ENCODE results near the gene KRT10. TPM values are rescaled to one million over a fixed set of nuclear protein-coding genes. Genes with fewer than 3 reads are reported as not detected.
A peak's percentile ranks its signal among the peaks of the same experiment; 100 is the strongest.

Gene KRT10
- total and polyA plus RNA-seq, 4 donors = 1.6 to 52.5 (median 7.1) TPM

DNA sequence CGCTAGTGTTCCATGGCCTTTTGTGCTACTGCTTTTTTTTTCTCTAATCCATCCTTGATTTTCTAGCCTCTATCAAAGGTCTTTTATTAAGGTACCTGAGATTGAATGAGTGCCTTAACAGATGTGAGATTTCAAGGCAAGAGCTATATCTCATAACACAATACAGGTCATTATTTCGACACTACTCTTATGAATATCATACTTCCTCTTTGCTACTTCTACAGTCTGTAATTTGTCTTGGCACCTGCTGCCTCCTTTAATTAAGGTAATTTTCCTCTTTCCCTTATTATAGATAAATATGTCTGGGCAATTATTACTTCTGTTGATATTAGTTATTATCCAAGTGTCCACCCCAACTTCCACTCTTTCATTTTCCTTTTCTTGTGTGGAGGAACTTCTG lies 27.9 kb downstream of the KRT10 start:
- Histone ChIP-seq H3K27ac (ENCODE audit: low read depth in 1 of 2, low read length in 2 of 2) (no peak overlapping the region), H3K36me3 (ENCODE audit: control insufficient read depth in 4 of 4, insufficient read depth in 3 of 4, low read depth in 1 of 4, low read length in 3 of 4) (no peaks in the 10 kb centered on the region), H3K4me3 (ENCODE audit: low read depth in 1 of 3, low read length in 3 of 3) (no peak overlapping the region), H3K9me3 (ENCODE audit: control insufficient read depth in 4 of 4, low read length in 3 of 4) (no peaks in the 10 kb centered on the region), H3K4me1 (ENCODE audit: control insufficient read depth in 4 of 4, insufficient read depth in 4 of 4, low read length in 3 of 4) (no peaks in the 10 kb centered on the region), H3K27me3 (ENCODE audit: control insufficient read depth in 4 of 4, insufficient read depth in 4 of 4, low read length in 3 of 4) (peaks cover 0 to 4% (median 0%) of the 10 kb centered on the region in 4 donors), H3K9ac (ENCODE audit: low read depth in 1 of 2, low read length in 2 of 2) (no peak overlapping the region)
- no peak for DNase-seq (ENCODE audit: low spot score)
- TF ChIP-seq, protein P1, sequence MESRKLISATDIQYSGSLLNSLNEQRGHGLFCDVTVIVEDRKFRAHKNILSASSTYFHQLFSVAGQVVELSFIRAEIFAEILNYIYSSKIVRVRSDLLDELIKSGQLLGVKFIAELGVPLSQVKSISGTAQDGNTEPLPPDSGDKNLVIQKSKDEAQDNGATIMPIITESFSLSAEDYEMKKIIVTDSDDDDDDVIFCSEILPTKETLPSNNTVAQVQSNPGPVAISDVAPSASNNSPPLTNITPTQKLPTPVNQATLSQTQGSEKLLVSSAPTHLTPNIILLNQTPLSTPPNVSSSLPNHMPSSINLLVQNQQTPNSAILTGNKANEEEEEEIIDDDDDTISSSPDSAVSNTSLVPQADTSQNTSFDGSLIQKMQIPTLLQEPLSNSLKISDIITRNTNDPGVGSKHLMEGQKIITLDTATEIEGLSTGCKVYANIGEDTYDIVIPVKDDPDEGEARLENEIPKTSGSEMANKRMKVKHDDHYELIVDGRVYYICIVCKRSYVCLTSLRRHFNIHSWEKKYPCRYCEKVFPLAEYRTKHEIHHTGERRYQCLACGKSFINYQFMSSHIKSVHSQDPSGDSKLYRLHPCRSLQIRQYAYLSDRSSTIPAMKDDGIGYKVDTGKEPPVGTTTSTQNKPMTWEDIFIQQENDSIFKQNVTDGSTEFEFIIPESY (IDR thresholded peaks at IDR 0.05) = no peak
- TF ChIP-seq HNF4G (IDR thresholded peaks at IDR 0.05) (no peak), FOXA2 (IDR thresholded peaks at IDR 0.05) (no peak), HNF4A (conservative IDR thresholded peaks at IDR 0.05) (no peak), NR2F2 (IDR thresholded peaks at IDR 0.05) (no peak), EGR1 (IDR thresholded peaks at IDR 0.05; ENCODE audit: low read depth in 2 of 2) (no peak)
- TF ChIP-seq, protein P2, sequence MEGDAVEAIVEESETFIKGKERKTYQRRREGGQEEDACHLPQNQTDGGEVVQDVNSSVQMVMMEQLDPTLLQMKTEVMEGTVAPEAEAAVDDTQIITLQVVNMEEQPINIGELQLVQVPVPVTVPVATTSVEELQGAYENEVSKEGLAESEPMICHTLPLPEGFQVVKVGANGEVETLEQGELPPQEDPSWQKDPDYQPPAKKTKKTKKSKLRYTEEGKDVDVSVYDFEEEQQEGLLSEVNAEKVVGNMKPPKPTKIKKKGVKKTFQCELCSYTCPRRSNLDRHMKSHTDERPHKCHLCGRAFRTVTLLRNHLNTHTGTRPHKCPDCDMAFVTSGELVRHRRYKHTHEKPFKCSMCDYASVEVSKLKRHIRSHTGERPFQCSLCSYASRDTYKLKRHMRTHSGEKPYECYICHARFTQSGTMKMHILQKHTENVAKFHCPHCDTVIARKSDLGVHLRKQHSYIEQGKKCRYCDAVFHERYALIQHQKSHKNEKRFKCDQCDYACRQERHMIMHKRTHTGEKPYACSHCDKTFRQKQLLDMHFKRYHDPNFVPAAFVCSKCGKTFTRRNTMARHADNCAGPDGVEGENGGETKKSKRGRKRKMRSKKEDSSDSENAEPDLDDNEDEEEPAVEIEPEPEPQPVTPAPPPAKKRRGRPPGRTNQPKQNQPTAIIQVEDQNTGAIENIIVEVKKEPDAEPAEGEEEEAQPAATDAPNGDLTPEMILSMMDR (IDR thresholded peaks at IDR 0.05; ENCODE audit: low read depth, low read length, missing input control) = no peak
- WGBS = 85% methylated on average over 2 of the region's 2 CpGs

DNA sequence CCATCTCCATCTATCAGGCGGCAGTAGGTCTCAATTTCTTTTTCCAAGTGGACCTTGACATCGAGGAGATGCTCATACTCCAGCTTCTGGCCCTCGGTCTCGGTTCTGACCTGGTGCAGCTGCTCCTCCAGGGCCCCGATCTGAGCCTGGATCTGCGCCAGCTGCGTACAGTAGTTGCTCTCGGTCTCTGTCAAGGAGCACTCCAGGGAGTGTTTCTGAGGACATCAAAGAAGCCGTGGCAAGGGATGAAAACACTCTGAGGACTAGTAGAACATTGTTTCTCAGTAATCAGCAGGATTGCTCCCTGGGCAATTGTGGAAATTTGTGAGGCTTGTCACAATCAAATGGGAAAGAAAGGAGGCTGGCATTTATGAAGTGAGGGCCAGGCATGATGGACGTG lies 28.6 kb downstream of the KRT10 start:
- H3K36me3 ChIP-seq (ENCODE audit: control insufficient read depth in 4 of 4, insufficient read depth in 3 of 4, low read depth in 1 of 4, low read length in 3 of 4) = no peaks in the 10 kb centered on the region
- no peaks in the 10 kb centered on the region for H3K4me1 ChIP-seq (ENCODE audit: control insufficient read depth in 4 of 4, insufficient read depth in 4 of 4, low read length in 3 of 4)
- H3K9ac ChIP-seq (ENCODE audit: low read depth in 1 of 2, low read length in 2 of 2) = no peak overlapping the region
- H3K27ac ChIP-seq (ENCODE audit: low read depth in 1 of 2, low read length in 2 of 2) = no peak overlapping the region
- WGBS = 75% methylated on average over 10 of the region's 10 CpGs
- peaks cover 0 to 4% (median 0%) of the 10 kb centered on the region in 4 donors for H3K27me3 ChIP-seq (ENCODE audit: control insufficient read depth in 4 of 4, insufficient read depth in 4 of 4, low read length in 3 of 4)
- no peak for TF ChIP-seq RAD21 (IDR thresholded peaks at IDR 0.05)
- H3K9me3 ChIP-seq (ENCODE audit: control insufficient read depth in 4 of 4, low read length in 3 of 4) = no peaks in the 10 kb centered on the region
- H3K4me3 ChIP-seq (ENCODE audit: low read depth in 1 of 3, low read length in 3 of 3) = no peak overlapping the region
- no peak for DNase-seq (ENCODE audit: low spot score)

DNA sequence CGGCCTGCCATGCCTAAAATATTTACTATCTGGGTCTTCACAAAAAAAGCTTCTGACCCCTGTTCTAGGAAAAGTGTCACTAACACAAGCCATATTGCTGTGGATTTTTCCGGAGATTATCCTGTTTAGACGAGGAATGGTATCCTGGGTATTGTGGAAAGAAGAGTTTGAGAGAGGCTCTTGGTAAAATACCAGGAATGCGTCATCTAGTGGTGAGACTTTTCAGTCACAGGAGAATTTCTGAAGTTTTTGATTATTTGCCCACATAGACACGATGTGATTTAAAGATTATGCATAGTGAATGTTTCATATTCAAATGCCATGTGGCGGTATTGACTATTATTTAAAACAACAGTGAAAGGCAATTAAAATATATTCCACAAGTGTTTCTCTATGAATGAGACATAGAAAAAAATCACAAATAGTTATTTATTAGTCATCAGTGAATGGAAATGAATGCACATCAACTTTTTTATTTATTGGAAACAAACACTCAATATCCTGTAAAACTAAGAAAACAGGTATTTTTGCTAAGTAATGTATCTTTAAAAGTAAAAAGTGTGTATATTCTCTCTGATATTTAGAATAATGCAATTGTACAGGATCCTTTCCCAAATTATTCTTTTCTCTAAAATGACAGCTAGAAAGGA lies 30.5 kb downstream of the KRT10 start:
- no peak for DNase-seq (ENCODE audit: low spot score)
- TF ChIP-seq EGR1 (IDR thresholded peaks at IDR 0.05; ENCODE audit: low read depth in 2 of 2) (no peak), RAD21 (IDR thresholded peaks at IDR 0.05) (peak; percentile 82 to 91)
- TF ChIP-seq, protein P2 (IDR thresholded peaks at IDR 0.05; ENCODE audit: low read depth, low read length, missing input control) = peak; percentile 74
- peaks cover 0 to 4% (median 0%) of the 10 kb centered on the region in 4 donors for H3K4me1 ChIP-seq (ENCODE audit: control insufficient read depth in 4 of 4, insufficient read depth in 4 of 4, low read length in 3 of 4)
- WGBS = 27% methylated on average over 6 of the region's 6 CpGs
- no peak overlapping the region for H3K4me3 ChIP-seq (ENCODE audit: low read depth in 1 of 3, low read length in 3 of 3)
- no peak overlapping the region for H3K27ac ChIP-seq (ENCODE audit: low read depth in 1 of 2, low read length in 2 of 2)
- no peak overlapping the region for H3K9ac ChIP-seq (ENCODE audit: low read depth in 1 of 2, low read length in 2 of 2)
- H3K9me3 ChIP-seq (ENCODE audit: control insufficient read depth in 4 of 4, low read length in 3 of 4) = no peaks in the 10 kb centered on the region
- H3K27me3 ChIP-seq (ENCODE audit: control insufficient read depth in 4 of 4, insufficient read depth in 4 of 4, low read length in 3 of 4) = peaks cover 0 to 4% (median 0%) of the 10 kb centered on the region in 4 donors
- H3K36me3 ChIP-seq (ENCODE audit: control insufficient read depth in 4 of 4, insufficient read depth in 3 of 4, low read depth in 1 of 4, low read length in 3 of 4) = no peaks in the 10 kb centered on the region
